ENCODE results near the gene LRP1-AS.

GRCh38 chr12:57181561-57182155, 34.2 kb upstream of the LRP1-AS start:
- TF ChIP-seq POLR2A (IDR thresholded peaks at IDR 0.05), result no peak
- TF ChIP-seq CTCF (IDR thresholded peaks at IDR 0.05), result no peak
